Sigmoid colon (tissue), 4 donors: ENCODE results near the gene OR6Q1.

Experiments used
- EP300 ChIP-seq, 4 donors: sonication (generic); formaldehyde crosslinking; IDR thresholded peaks; one replicate each; pipeline ENCODE4 v1.6.1; 2017; ENCODE audit warnings: antibody characterized with exemption in 4 of 4
- POLR2A ChIP-seq, 2 donors: fragments of 450-650 bp; IDR thresholded peaks; one replicate each; pipeline ENCODE4 v1.6.1; 2016; ENCODE audit warnings: antibody characterized with exemption in 2 of 2, mild to moderate bottlenecking in 2 of 2, moderate library complexity in 2 of 2
- POLR2AphosphoS5 ChIP-seq, 4 donors: sonication (generic); formaldehyde crosslinking; IDR thresholded peaks; one replicate each; pipeline ENCODE4 v1.6.1; 2017; ENCODE audit warnings: antibody characterized with exemption in 4 of 4
- TF ChIP-seq, protein P1 (sequence below), 4 experiments: fragments of 450-650 bp in 3 of 4; fragments of 200-600 bp in 1 of 4; IDR thresholded peaks; one replicate each; pipeline ENCODE4 v1.5.1; 2016 to 2019; ENCODE audit warnings: antibody characterized with exemption in 4 of 4, mild to moderate bottlenecking in 3 of 4, moderate library complexity in 2 of 4

DNA sequence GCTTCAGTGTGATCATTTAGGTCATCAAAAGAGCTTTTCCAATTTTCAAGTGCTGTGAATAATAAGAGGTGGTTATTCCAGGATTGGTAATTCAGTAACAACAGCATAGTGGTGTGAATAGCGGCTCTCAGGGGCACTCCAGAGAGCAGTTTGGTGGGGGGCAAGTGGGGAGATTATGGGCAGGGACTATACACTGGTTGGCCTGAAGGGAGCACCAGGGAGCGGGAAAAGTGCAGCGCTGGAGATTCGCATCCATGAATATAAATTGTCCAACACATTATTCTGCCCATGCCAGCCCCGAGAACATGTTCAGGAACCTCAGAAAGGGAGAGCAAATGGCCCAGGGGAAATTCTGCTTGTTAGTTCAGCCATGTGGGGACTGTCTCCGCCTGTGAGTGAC is 37.9 kb downstream of the OR6Q1 start:
- TF ChIP-seq, protein P1, sequence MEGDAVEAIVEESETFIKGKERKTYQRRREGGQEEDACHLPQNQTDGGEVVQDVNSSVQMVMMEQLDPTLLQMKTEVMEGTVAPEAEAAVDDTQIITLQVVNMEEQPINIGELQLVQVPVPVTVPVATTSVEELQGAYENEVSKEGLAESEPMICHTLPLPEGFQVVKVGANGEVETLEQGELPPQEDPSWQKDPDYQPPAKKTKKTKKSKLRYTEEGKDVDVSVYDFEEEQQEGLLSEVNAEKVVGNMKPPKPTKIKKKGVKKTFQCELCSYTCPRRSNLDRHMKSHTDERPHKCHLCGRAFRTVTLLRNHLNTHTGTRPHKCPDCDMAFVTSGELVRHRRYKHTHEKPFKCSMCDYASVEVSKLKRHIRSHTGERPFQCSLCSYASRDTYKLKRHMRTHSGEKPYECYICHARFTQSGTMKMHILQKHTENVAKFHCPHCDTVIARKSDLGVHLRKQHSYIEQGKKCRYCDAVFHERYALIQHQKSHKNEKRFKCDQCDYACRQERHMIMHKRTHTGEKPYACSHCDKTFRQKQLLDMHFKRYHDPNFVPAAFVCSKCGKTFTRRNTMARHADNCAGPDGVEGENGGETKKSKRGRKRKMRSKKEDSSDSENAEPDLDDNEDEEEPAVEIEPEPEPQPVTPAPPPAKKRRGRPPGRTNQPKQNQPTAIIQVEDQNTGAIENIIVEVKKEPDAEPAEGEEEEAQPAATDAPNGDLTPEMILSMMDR (IDR thresholded peaks at IDR 0.05), result no peak
- TF ChIP-seq POLR2AphosphoS5 (IDR thresholded peaks at IDR 0.05), result no peak
- TF ChIP-seq EP300 (IDR thresholded peaks at IDR 0.05), result no peak
- TF ChIP-seq POLR2A (IDR thresholded peaks at IDR 0.05), result no peak
